DND-41 (cell line): ENCODE measurements around the gene LINS1.

Source experiments
- ATAC-seq: fragments of 200-7000 bp; cut with Tn5 transposase; 3 replicates; pipeline ENCODE4 v1.9.1; 2021; ENCODE audit warnings: low read depth; ENCODE audit not compliant: insufficient read depth
- DNase-seq: peaks from one replicate; pipeline ENCODE4 v3.0.0-alpha.2; 2020
- H2AFZ ChIP-seq: 2 replicates; pipeline ENCODE4 v1.6.0; 2012; ENCODE audit warnings: low read depth, low read length
- H3K27ac ChIP-seq: 2 replicates; pipeline ENCODE4 v1.5.1; 2012; ENCODE audit warnings: low read length, inconsistent platforms
- H3K27me3 ChIP-seq: fragments of 200-600 bp; sonication (generic); 2 replicates; pipeline ENCODE4 v1.6.0; 2012; ENCODE audit warnings: low read length, mild to moderate bottlenecking, inconsistent platforms; ENCODE audit not compliant: insufficient read depth, poor library complexity
- H3K36me3 ChIP-seq: 2 replicates; pipeline ENCODE4 v1.5.1; 2012; ENCODE audit warnings: low read length, inconsistent platforms; ENCODE audit not compliant: insufficient read depth
- H3K4me1 ChIP-seq: 2 replicates; pipeline ENCODE4 v1.5.1; 2012; ENCODE audit warnings: mild to moderate bottlenecking, low read length; ENCODE audit not compliant: insufficient read depth
- H3K4me2 ChIP-seq: 2 replicates; pipeline ENCODE4 v1.6.0; 2012; ENCODE audit warnings: mild to moderate bottlenecking, moderate library complexity, low read length, inconsistent platforms; ENCODE audit not compliant: insufficient read depth
- H3K4me3 ChIP-seq, 2 experiments: fragments of 200-600 bp in 1 of 2; shearing (Covaris generic) in 1 of 2; 2 replicates each; pipeline ENCODE4 v1.5.1; 2012 to 2016; ENCODE audit warnings: inconsistent platforms in 2 of 2, low read length in 2 of 2, mild to moderate bottlenecking in 2 of 2, low read depth in 1 of 2, moderate library complexity in 1 of 2
- H3K79me2 ChIP-seq: 2 replicates; pipeline ENCODE4 v1.6.0; 2012; ENCODE audit warnings: low read length, inconsistent platforms; ENCODE audit not compliant: insufficient read depth
- H3K9ac ChIP-seq: 2 replicates; pipeline ENCODE4 v1.6.0; 2012; ENCODE audit warnings: low read depth, mild to moderate bottlenecking, inconsistent platforms, low read length, moderate library complexity
- H3K9me3 ChIP-seq: 2 replicates; pipeline ENCODE4 v1.5.1; 2012; ENCODE audit warnings: low read length, moderate library complexity, mild to moderate bottlenecking, inconsistent platforms; ENCODE audit not compliant: insufficient read depth, severe bottlenecking
- H4K20me1 ChIP-seq: 2 replicates; pipeline ENCODE4 v1.6.0; 2012; ENCODE audit warnings: low read length; ENCODE audit not compliant: insufficient read depth
- CTCF ChIP-seq: IDR thresholded peaks from 2 replicates; pipeline ENCODE4 v1.5.1; 2012; ENCODE audit warnings: borderline replicate concordance, low read length, moderate library complexity, mild to moderate bottlenecking; ENCODE audit not compliant: poor library complexity, severe bottlenecking; ENCODE audit errors: extremely low read depth
- EZH2 ChIP-seq: IDR thresholded peaks from 3 replicates; pipeline ENCODE4 v1.6.1; 2012; ENCODE audit warnings: borderline replicate concordance, low read depth, mild to moderate bottlenecking, moderate library complexity, low read length, inconsistent platforms; ENCODE audit not compliant: severe bottlenecking

The LINS1 gene

GRCh38 chr15:100597862-100598261 is 4.1 kb downstream of the LINS1 start:
- ATAC-seq: no peak
- H3K27ac ChIP-seq: peak overlapping the region; percentile 61; the same call in 1 of the 2 replicates
- H3K4me2 ChIP-seq: peak overlapping the region; percentile 72
- peaks cover 51% of the 10 kb centered on the region for H3K4me1 ChIP-seq
- H3K79me2 ChIP-seq: peaks cover 84% of the 10 kb centered on the region
- H2AFZ ChIP-seq: no peak overlapping the region
- peak overlapping the region; percentile 45 for H3K9ac ChIP-seq
- TF ChIP-seq CTCF (no peak), EZH2 (no peak)
- H3K36me3 ChIP-seq: no peaks in the 10 kb centered on the region; the same call in 1 of the 2 replicates
- no peaks in the 10 kb centered on the region for H3K27me3 ChIP-seq
- no peaks in the 10 kb centered on the region for H4K20me1 ChIP-seq
- no peak for DNase-seq
- H3K4me3 ChIP-seq: peak overlapping the region in 1 of 2 experiments; percentile 53; a peak in 1 of 4 replicates
- no peaks in the 10 kb centered on the region for H3K9me3 ChIP-seq

- Histone ChIP-seq H3K79me2 (peaks cover 88% of the 10 kb centered on the region), H3K9me3 (peaks cover 3% of the 10 kb centered on the region), H3K27me3 (no peaks in the 10 kb centered on the region), H3K36me3 (no peaks in the 10 kb centered on the region), H3K9ac (peak overlapping the region; percentile 45), H3K4me1 (peaks cover 51% of the 10 kb centered on the region), H3K27ac (peak overlapping the region; percentile 73), H3K4me3 (peak overlapping the region; percentile 3 to 53; a peak in 3 of 4 replicates), H2AFZ (peak overlapping the region; percentile 42), H4K20me1 (no peaks in the 10 kb centered on the region), H3K4me2 (peak overlapping the region; percentile 72)
- TF ChIP-seq CTCF: no peak
- DNase-seq: peak; percentile 95
- ATAC-seq: peak; percentile 95
Observed at GRCh38 chr15:100596792-100597191, 5.2 kb downstream of the LINS1 start.

GRCh38 chr15:100595964-100596363 is 6.0 kb downstream of the LINS1 start:
- TF ChIP-seq CTCF: no peak
- TF ChIP-seq EZH2: no peak
- no peak for DNase-seq
- peaks cover 84% of the 10 kb centered on the region for H3K79me2 ChIP-seq
- H2AFZ ChIP-seq: no peak overlapping the region
- peak overlapping the region; percentile 72 for H3K4me2 ChIP-seq
- H3K4me3 ChIP-seq: no peak overlapping the region
- peaks cover 47% of the 10 kb centered on the region for H3K4me1 ChIP-seq
- peak overlapping the region; percentile 73; the same call in 1 of the 2 replicates for H3K27ac ChIP-seq
- H3K9me3 ChIP-seq: peaks cover 3% of the 10 kb centered on the region
- no peaks in the 10 kb centered on the region for H3K36me3 ChIP-seq
- peak overlapping the region; percentile 45; the same call in 1 of the 2 replicates for H3K9ac ChIP-seq
- ATAC-seq: no peak
- H3K27me3 ChIP-seq: no peaks in the 10 kb centered on the region
- H4K20me1 ChIP-seq: no peaks in the 10 kb centered on the region

- H3K4me2 ChIP-seq: no peak overlapping the region
- no peaks in the 10 kb centered on the region for H3K27me3 ChIP-seq
- H3K9me3 ChIP-seq: peaks cover 23% of the 10 kb centered on the region
- DNase-seq: no peak
- peaks cover 25% of the 10 kb centered on the region for H3K4me1 ChIP-seq
- ATAC-seq: no peak
- TF ChIP-seq CTCF (no peak), EZH2 (no peak)
- H3K79me2 ChIP-seq: peaks cover 66% of the 10 kb centered on the region
- H3K27ac ChIP-seq: no peak overlapping the region
- no peak overlapping the region for H2AFZ ChIP-seq
- no peaks in the 10 kb centered on the region for H4K20me1 ChIP-seq
- H3K4me3 ChIP-seq: no peak overlapping the region
- no peaks in the 10 kb centered on the region for H3K36me3 ChIP-seq
- no peak overlapping the region for H3K9ac ChIP-seq
Observed at GRCh38 chr15:100593431-100593830, 8.6 kb downstream of the LINS1 start.
